SK-N-SH (cell line): ENCODE measurements around the gene OR52I1.

Source experiments
- GABPA ChIP-seq: IDR thresholded peaks from 2 replicates; pipeline ENCODE4 v1.4.0; 2012; ENCODE audit warnings: low read depth, mild to moderate bottlenecking
- JUND ChIP-seq: IDR thresholded peaks from 2 replicates; pipeline ENCODE4 v1.4.0; 2012
- PBX3 ChIP-seq: IDR thresholded peaks from 2 replicates; pipeline ENCODE4; 2012
- POLR2AphosphoS5 ChIP-seq: IDR thresholded peaks from 2 replicates; pipeline ENCODE4 v1.6.1; 2012; ENCODE audit warnings: low read depth, low read length
- RAD21 ChIP-seq: IDR thresholded peaks from 2 replicates; pipeline ENCODE4 v1.6.1; 2012; ENCODE audit warnings: mild to moderate bottlenecking, low read length
- SIN3A ChIP-seq: IDR thresholded peaks from 2 replicates; pipeline ENCODE4 v1.6.1; 2012; ENCODE audit warnings: low read depth, mild to moderate bottlenecking, low read length, moderate library complexity, borderline replicate concordance
- TAF1 ChIP-seq: IDR thresholded peaks from 2 replicates; pipeline ENCODE4 v1.6.1; 2012; ENCODE audit warnings: low read depth, mild to moderate bottlenecking, low read length, moderate library complexity, borderline replicate concordance
- USF2 ChIP-seq: fragments of 150-350 bp; IDR thresholded peaks from 2 replicates; pipeline ENCODE4 v1.6.1; 2017; ENCODE audit warnings: antibody characterized with exemption, low read length, low read depth, borderline replicate concordance
- ZBTB33 ChIP-seq: IDR thresholded peaks from 2 replicates; pipeline ENCODE4 v1.4.0; 2012; ENCODE audit warnings: low read depth, borderline replicate concordance
- TF ChIP-seq, protein P1 (sequence below): fragments of 200-600 bp; sonication (generic); IDR thresholded peaks from 2 replicates; pipeline ENCODE4 v1.6.1; 2017; ENCODE audit warnings: antibody characterized with exemption, mild to moderate bottlenecking, moderate library complexity

GRCh38 chr11:4643076-4643475 is 49.2 kb downstream of the OR52I1 start:
- no peak for TF ChIP-seq TAF1
- no peak for TF ChIP-seq JUND
- TF ChIP-seq, protein P1, sequence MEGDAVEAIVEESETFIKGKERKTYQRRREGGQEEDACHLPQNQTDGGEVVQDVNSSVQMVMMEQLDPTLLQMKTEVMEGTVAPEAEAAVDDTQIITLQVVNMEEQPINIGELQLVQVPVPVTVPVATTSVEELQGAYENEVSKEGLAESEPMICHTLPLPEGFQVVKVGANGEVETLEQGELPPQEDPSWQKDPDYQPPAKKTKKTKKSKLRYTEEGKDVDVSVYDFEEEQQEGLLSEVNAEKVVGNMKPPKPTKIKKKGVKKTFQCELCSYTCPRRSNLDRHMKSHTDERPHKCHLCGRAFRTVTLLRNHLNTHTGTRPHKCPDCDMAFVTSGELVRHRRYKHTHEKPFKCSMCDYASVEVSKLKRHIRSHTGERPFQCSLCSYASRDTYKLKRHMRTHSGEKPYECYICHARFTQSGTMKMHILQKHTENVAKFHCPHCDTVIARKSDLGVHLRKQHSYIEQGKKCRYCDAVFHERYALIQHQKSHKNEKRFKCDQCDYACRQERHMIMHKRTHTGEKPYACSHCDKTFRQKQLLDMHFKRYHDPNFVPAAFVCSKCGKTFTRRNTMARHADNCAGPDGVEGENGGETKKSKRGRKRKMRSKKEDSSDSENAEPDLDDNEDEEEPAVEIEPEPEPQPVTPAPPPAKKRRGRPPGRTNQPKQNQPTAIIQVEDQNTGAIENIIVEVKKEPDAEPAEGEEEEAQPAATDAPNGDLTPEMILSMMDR: no peak
- TF ChIP-seq USF2: no peak
- no peak for TF ChIP-seq SIN3A
- TF ChIP-seq PBX3: no peak
- no peak for TF ChIP-seq RAD21
- no peak for TF ChIP-seq ZBTB33
- TF ChIP-seq POLR2AphosphoS5: no peak
- TF ChIP-seq GABPA: no peak
